Prostate gland (tissue), 2 donors: Measurements from ENCODE around the gene TUNAR. TPM values are rescaled to one million over a fixed set of nuclear protein-coding genes. Genes with fewer than 3 reads are reported as not detected.

ENCODE experiments used
- DNase-seq: peaks from one replicate; pipeline ENCODE4 v3.0.0-alpha.2; 2019; ENCODE audit warnings: low spot score
- H3K27ac ChIP-seq, 2 donors: fragments of 200-600 bp; sonication (generic); 2 replicates each; pipeline ENCODE4 v1.5.1; 2017 to 2019
- H3K27me3 ChIP-seq: fragments of 200-600 bp; sonication (generic); replicated peaks from 2 replicates; pipeline ENCODE4 v1.5.1; 2019; ENCODE audit not compliant: insufficient read depth
- H3K36me3 ChIP-seq, 2 donors: fragments of 200-600 bp; sonication (generic); 1 replicate in 1 of 2; 2 replicates in 1 of 2; pipeline versions ENCODE4 v1.5.1 to v1.8.1; 2017 to 2019
- H3K4me1 ChIP-seq: fragments of 200-600 bp; sonication (generic); replicated peaks from 2 replicates; pipeline ENCODE4 v1.5.1; 2019
- H3K4me3 ChIP-seq, 2 donors: fragments of 200-600 bp; sonication (generic); 2 replicates each; pipeline ENCODE4 v1.5.1; 2017 to 2019
- H3K9me3 ChIP-seq: fragments of 200-600 bp; sonication (generic); 2 replicates; pipeline ENCODE4 v1.5.1; 2017
- CTCF ChIP-seq, 4 experiments: fragments of 200-600 bp in 2 of 4; fragments of 450-650 bp in 2 of 4; sonication (generic) in 2 of 4; IDR thresholded peaks; 1 replicate in 3 of 4; 2 replicates in 1 of 4; pipeline ENCODE4 v1.5.1; 2016 to 2019; ENCODE audit warnings: antibody characterized with exemption in 4 of 4, mild to moderate bottlenecking in 2 of 4, moderate library complexity in 2 of 4
- POLR2A ChIP-seq: fragments of 450-650 bp; IDR thresholded peaks from one replicate; pipeline ENCODE4 v1.6.1; 2016; ENCODE audit warnings: antibody characterized with exemption, mild to moderate bottlenecking
- POLR2AphosphoS5 ChIP-seq: sonication (generic); formaldehyde crosslinking; IDR thresholded peaks from one replicate; pipeline ENCODE4 v1.6.1; 2017; ENCODE audit warnings: antibody characterized with exemption
- WGBS: methylation state at CpG from one replicate; pipeline ENCODE4 v1.1.5; 2018; 5-methylcytosine and 5-hydroxymethylcytosine counted together
- intact Hi-C: fragments of 100-400 bp; cut with DNase I; formaldehyde crosslinking; loops from one replicate; pipeline ENCODE4 v1.14.2; 2022
- total RNA-seq, 2 donors: library from RNA; depleted of rRNA; stranded (reverse); fragments of >200 nt; gene quantifications; one replicate each; pipeline ENCODE4 v1.1.0, GENCODE V29; 2016

The TUNAR gene
- total RNA-seq, 2 donors from 2014 or later = 1.9 TPM; not detected in 1

- no peak overlapping the region for H3K27ac ChIP-seq
- H3K4me1 ChIP-seq = no peaks in the 10 kb centered on the region
- no peak overlapping the region for H3K4me3 ChIP-seq
- intact Hi-C loops = no loop called here
- no peaks in the 10 kb centered on the region for H3K9me3 ChIP-seq
- H3K27me3 ChIP-seq = peaks cover 18% of the 10 kb centered on the region
- DNase-seq = no peak
- H3K36me3 ChIP-seq = no peaks in the 10 kb centered on the region
- TF ChIP-seq POLR2AphosphoS5 (no peak), CTCF (IDR thresholded peaks at IDR 0.05) (no peak), POLR2A (no peak)
- 66% methylated on average over 3 of the region's 3 CpGs for WGBS
These were observed 3.9 kb upstream of the TUNAR start for GRCh38 chr14:95872777-95873176.

- H3K27ac ChIP-seq = no peak overlapping the region
- H3K27me3 ChIP-seq = peaks cover 18% of the 10 kb centered on the region
- H3K9me3 ChIP-seq = no peaks in the 10 kb centered on the region
- no peak for DNase-seq
- intact Hi-C loops = no loop called here
- H3K4me3 ChIP-seq = peak overlapping the region; percentile 2 to 34
- TF ChIP-seq POLR2AphosphoS5 = no peak
- no peak for TF ChIP-seq CTCF (IDR thresholded peaks at IDR 0.05)
- TF ChIP-seq POLR2A = no peak
- no peaks in the 10 kb centered on the region for H3K4me1 ChIP-seq
- 1% methylated on average over 87 of the region's 103 CpGs for WGBS
- no peaks in the 10 kb centered on the region for H3K36me3 ChIP-seq
These were observed 536 bp upstream of the TUNAR start for GRCh38 chr14:95875831-95876760.

GRCh38 chr14:95877633-95878032 is 1.0 kb downstream of the TUNAR start:
- TF ChIP-seq POLR2AphosphoS5 = no peak
- WGBS = 83% methylated on average over 4 of the region's 4 CpGs
- H3K4me1 ChIP-seq = no peaks in the 10 kb centered on the region
- DNase-seq = no peak
- no peak overlapping the region for H3K27ac ChIP-seq
- no peaks in the 10 kb centered on the region for H3K9me3 ChIP-seq
- intact Hi-C loops = no loop called here
- no peaks in the 10 kb centered on the region for H3K36me3 ChIP-seq
- H3K4me3 ChIP-seq = no peak overlapping the region
- peaks cover 20% of the 10 kb centered on the region for H3K27me3 ChIP-seq

GRCh38 chr14:95884377-95884776 is 7.7 kb downstream of the TUNAR start:
- no peak overlapping the region for H3K27ac ChIP-seq

GRCh38 chr14:95885278-95885677 is 8.6 kb downstream of the TUNAR start:
- no peaks in the 10 kb centered on the region for H3K4me1 ChIP-seq
- peaks cover 2% of the 10 kb centered on the region for H3K27me3 ChIP-seq
- intact Hi-C loops = no loop called here
- H3K27ac ChIP-seq = no peak overlapping the region
- DNase-seq = no peak
- H3K9me3 ChIP-seq = no peaks in the 10 kb centered on the region
- no peaks in the 10 kb centered on the region for H3K36me3 ChIP-seq
- 65% methylated on average over 7 of the region's 7 CpGs for WGBS
- H3K4me3 ChIP-seq = no peak overlapping the region
- TF ChIP-seq POLR2A (no peak), POLR2AphosphoS5 (no peak), CTCF (IDR thresholded peaks at IDR 0.05) (no peak)

More at GRCh38 chr14:95884377-95884776, 7.7 kb downstream of the TUNAR start:
- Histone ChIP-seq H3K27me3 (peaks cover 2% of the 10 kb centered on the region), H3K4me1 (no peaks in the 10 kb centered on the region), H3K9me3 (no peaks in the 10 kb centered on the region), H3K4me3 (no peak overlapping the region), H3K36me3 (no peaks in the 10 kb centered on the region)
- DNase-seq = no peak
- intact Hi-C loops = no loop called here
- WGBS = 77% methylated on average over 3 of the region's 3 CpGs
- no peak for TF ChIP-seq POLR2A
- TF ChIP-seq CTCF (IDR thresholded peaks at IDR 0.05) = no peak
- TF ChIP-seq POLR2AphosphoS5 = no peak
